ENCODE data around the gene MAP1LC3B. TPM values are rescaled to one million over a fixed set of nuclear protein-coding genes. Genes with fewer than 3 reads are reported as not detected.

Gene MAP1LC3B
- total and polyA plus RNA-seq, 2 of the 8 experiments (the other 6 are each of a cell fraction or from before 2014, with no cell fraction given) = 29.5 to 48.5 TPM

DNA sequence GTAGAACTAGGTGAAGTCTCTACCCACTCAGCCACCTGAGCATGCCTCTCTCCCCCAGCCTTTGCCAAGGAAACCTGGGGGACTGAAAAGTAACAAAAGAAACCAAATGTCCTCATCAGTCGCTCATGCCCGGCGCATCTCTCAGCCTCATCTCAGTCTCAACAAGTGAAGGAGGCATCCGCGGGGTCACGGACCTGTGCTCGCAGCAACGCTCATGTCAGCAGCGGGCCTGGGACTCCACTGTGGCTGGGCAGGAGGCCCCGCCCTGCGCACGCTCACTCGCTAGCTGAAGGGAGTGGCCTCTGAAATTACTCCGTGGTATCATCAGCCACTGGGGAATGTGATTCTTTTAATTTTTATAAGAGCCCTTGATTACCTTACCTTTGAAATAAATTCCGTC lies 31.3 kb downstream of the MAP1LC3B start (continued):
- TF ChIP-seq CHD7 (IDR thresholded peaks at IDR 0.05; ENCODE audit: insufficient replicate concordance, low read length) = no peak
- no peak for TF ChIP-seq RAD21 (IDR thresholded peaks at IDR 0.05 in 1 of 2, conservative IDR thresholded peaks at IDR 0.05 in 1 of 2; ENCODE audit: low read depth in 2 of 2, low read length in 2 of 2)
- TF ChIP-seq NRF1 (IDR thresholded peaks at IDR 0.05; ENCODE audit: low read depth, low read length) = no peak
- no peak for TF ChIP-seq ASH2L (IDR thresholded peaks at IDR 0.05; ENCODE audit: low read length)
